HG02798 (cell line): ENCODE data around the gene NBEA.
"Not testable (repeated sequence)": the region's sequence is repeated elsewhere in the genome, so short reads cannot be mapped to it uniquely, and the experiment has no call there.

Experiments
- ATAC-seq: cut with Tn5 transposase; IDR thresholded peaks from one replicate; pipeline ENCODE4 v1.9.1; 2021; ENCODE audit warnings: mild to moderate bottlenecking; ENCODE audit not compliant: unreplicated experiment, poor library complexity

NBEA gene

GRCh38 chr13:34941835-34942731 lies at the start of gene NBEA:
TSS of gene NBEA (plus strand) at chr13:34942270. CDS start at chr13:34942821, 551 bp downstream.
- peak; percentile 78 for ATAC-seq

- no peak for ATAC-seq
Observed at GRCh38 chr13:34894756-34895155, 47.3 kb upstream of the NBEA start.

GRCh38 chr13:34897220-34897619 lies 44.9 kb upstream of the NBEA start:
- no peak for ATAC-seq

GRCh38 chr13:34899888-34900287 lies 42.2 kb upstream of the NBEA start:
- no peak for ATAC-seq

- no peak for ATAC-seq
Observed at GRCh38 chr13:34900288-34900739, 41.8 kb upstream of the NBEA start.

- no peak for ATAC-seq
Observed at GRCh38 chr13:34901572-34901971, 40.5 kb upstream of the NBEA start.

- no peak for ATAC-seq
Observed at GRCh38 chr13:34911159-34911558, 30.9 kb upstream of the NBEA start.

GRCh38 chr13:34913040-34913439 lies 29.0 kb upstream of the NBEA start:
- ATAC-seq, result no peak

- ATAC-seq, result no peak
Observed at GRCh38 chr13:34914416-34914815, 27.7 kb upstream of the NBEA start.

- no peak for ATAC-seq
Observed at GRCh38 chr13:34926508-34926907, 15.6 kb upstream of the NBEA start.

GRCh38 chr13:34928676-34929075 lies 13.4 kb upstream of the NBEA start:
- ATAC-seq, result not testable (repeated sequence)

GRCh38 chr13:34931572-34931971 lies 10.5 kb upstream of the NBEA start:
- no peak for ATAC-seq

GRCh38 chr13:34933349-34933748 lies 8.7 kb upstream of the NBEA start:
- ATAC-seq, result no peak

GRCh38 chr13:34933786-34934185 lies 8.3 kb upstream of the NBEA start:
- no peak for ATAC-seq

GRCh38 chr13:34935841-34936240 lies 6.2 kb upstream of the NBEA start:
- ATAC-seq, result no peak

GRCh38 chr13:34939771-34940170 lies 2.3 kb upstream of the NBEA start:
- no peak for ATAC-seq

GRCh38 chr13:34941436-34941834 lies 635 bp upstream of the NBEA start:
- ATAC-seq, result no peak

- peak; percentile 27 for ATAC-seq
Observed at GRCh38 chr13:34942732-34943435, 814 bp downstream of the NBEA start.

- ATAC-seq, result peak; percentile 37
Observed at GRCh38 chr13:34943436-34944273, 1.6 kb downstream of the NBEA start.

- ATAC-seq, result no peak
Observed at GRCh38 chr13:34944274-34944634, 2.2 kb downstream of the NBEA start.

- ATAC-seq, result no peak
Observed at GRCh38 chr13:34944751-34945150, 2.7 kb downstream of the NBEA start.
